HG03520 (cell line): ENCODE results near the gene BRWD1.
"Not testable (repeated sequence)": the region's sequence is repeated elsewhere in the genome, so short reads cannot be mapped to it uniquely, and the experiment has no call there.

Experiments used
- ATAC-seq: cut with Tn5 transposase; IDR thresholded peaks from one replicate; pipeline ENCODE4 v1.9.1; 2021; ENCODE audit warnings: mild to moderate bottlenecking, moderate library complexity; ENCODE audit not compliant: unreplicated experiment

The BRWD1 gene

GRCh38 chr21:39288987-39289386 is 24.4 kb downstream of the BRWD1 start:
- no peak for ATAC-seq

DNA sequence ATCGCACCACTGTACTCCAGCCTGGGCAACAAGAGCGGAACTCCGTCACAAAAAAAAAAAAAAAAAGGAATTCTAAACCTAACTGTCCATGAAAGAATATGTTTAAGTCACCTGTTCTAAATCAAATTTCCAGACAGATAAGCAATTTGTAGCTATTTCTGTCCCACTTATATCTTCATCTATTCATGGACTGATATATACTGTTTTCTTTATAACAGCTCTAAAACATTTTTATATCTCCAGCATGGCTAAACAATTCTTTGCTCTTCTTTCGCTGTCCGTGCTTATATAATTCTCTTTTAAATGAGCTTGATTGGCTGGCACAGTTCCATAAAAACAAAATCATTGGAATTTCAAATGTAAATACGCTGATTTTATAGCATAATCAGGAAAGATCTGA is 30.5 kb downstream of the BRWD1 start:
- no peak for ATAC-seq

DNA sequence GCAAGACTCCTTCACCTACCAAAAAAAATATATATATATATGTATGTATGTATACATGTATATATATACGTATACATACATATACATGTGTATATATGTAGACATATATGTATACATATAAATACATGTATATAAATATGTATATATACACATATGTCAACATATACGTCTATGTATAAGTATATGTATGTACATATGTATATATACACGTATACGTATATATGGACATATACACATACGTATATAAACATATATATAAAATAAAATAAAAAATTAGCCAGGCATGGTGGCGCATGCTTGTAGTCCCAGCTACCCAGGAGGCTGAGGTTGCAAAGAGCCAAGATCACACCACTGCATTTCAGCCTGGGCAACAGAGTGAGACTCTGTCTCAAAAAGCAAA is 31.6 kb downstream of the BRWD1 start:
- ATAC-seq = no peak

DNA sequence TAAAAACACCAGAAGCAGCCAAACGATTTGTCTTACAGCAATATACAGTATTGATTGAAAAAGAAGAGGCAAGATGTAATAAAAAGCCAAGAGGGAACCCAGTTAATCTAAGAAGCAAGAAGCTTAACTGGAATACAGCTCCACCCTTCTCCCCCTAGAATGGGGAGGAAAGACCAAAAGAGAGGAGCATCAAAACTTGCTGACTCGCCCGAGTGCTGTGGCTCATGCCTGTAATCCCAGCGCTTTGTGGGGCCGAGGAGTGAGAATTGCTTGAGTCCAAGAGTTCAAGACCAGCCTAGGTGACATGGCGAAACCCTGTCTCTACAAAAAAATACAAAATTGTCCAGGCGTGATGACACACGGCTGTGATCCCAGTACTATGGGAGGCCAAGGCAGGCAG is 32.2 kb downstream of the BRWD1 start:
- ATAC-seq = no peak

- ATAC-seq = no peak
Measured at GRCh38 chr21:39269620-39270019, 43.8 kb downstream of the BRWD1 start.

- no peak for ATAC-seq
Measured at GRCh38 chr21:39265603-39266002, 47.8 kb downstream of the BRWD1 start.

DNA sequence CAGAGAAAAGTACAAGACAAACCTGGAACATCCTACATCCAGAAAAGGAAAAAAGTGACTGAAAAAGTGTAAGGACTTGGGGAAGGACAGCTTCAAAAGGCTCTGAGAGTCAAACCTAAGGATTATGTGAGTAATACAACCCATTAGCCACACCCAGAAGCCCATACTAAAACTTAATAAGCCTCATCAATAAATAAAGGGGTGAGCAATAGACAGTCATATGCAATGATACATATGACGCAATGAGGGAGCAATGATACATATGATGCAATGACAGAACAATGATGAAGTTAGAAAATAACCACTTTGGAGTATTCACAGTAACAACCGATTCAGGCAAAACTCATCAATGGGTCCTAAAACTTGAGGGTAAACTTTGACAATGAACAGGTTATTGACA is 50.1 kb downstream of the BRWD1 start:
- ATAC-seq = no peak

GRCh38 chr21:39258207-39258606 is 55.2 kb downstream of the BRWD1 start:
- no peak for ATAC-seq

DNA sequence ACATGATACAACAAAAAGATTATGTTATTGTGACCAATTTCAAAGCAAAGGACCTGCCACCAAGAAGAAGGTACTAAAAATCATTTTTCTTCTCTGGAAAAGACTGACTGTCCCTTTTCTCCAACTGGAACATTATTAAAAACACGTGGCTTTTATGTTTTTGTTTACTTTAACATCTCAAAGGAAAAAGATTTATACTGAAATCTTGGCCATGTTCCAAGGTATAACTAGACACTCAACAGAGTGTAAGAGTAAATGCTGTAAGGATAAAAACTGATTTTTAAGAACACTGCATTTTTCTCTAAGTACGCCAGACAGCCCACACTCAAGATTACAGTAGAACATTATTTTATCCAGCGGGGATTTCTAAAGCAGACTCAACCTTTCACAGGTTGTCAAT is 62.1 kb downstream of the BRWD1 start:
- ATAC-seq = no peak

DNA sequence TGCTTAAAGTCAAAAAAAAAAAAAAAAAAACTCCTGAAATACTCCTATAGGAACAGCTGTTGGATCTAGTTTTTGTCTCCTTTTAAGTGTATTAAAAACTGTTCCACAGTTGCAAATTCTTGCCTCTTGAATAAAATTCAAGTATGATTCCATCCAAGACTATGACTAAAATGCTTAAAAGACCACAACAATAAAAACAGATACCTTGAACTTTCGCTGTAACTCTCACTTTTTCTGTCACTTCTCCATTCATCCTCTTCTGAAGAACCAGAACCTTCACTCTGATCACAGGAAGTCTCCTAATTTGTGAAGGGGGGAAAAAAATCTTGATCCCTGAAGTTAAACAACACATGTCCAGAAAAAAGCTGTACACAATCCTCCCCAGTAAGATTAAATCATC is 75.2 kb downstream of the BRWD1 start:
- no peak for ATAC-seq

DNA sequence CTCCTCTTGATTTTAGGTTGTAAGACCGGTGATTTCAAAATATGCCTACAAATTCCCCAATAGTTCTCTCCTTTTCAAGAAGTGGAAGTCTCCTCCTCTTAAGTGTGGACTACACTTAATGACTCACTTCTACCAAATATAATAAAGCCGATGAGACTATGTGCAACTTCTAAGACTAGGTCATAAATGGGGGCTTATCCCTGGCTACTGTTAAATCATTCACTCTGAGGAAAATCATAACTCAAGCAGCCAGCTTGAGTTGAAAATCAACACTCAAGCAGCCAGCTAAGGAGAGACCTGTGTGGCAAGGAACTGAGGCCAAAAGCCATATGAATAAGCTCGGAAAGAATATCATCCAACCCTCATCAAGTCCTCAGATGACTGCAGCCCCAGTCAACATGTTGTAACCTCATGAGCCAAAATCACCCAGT is 80.6 kb downstream of the BRWD1 start:
- ATAC-seq = no peak

DNA sequence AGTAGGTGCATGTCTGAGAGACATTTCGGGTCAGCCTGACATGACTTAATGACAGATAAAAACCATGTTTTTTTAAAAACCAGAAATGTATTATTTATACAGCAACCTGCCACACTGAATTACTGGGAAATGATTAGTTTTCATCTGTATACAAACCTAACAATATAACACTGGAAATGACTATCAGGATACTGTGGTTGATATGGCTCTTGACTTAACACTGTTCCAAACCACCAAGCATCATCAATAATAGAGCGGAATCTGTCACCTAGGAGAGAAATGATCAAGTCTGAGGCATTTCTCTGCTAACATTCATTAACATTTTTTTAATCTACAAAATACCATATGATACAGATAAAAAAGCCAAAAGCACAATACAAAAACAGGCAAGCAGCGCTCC is 88.5 kb downstream of the BRWD1 start:
- no peak for ATAC-seq

- no peak for ATAC-seq
Measured at GRCh38 chr21:39221997-39222486, 91.4 kb downstream of the BRWD1 start.

DNA sequence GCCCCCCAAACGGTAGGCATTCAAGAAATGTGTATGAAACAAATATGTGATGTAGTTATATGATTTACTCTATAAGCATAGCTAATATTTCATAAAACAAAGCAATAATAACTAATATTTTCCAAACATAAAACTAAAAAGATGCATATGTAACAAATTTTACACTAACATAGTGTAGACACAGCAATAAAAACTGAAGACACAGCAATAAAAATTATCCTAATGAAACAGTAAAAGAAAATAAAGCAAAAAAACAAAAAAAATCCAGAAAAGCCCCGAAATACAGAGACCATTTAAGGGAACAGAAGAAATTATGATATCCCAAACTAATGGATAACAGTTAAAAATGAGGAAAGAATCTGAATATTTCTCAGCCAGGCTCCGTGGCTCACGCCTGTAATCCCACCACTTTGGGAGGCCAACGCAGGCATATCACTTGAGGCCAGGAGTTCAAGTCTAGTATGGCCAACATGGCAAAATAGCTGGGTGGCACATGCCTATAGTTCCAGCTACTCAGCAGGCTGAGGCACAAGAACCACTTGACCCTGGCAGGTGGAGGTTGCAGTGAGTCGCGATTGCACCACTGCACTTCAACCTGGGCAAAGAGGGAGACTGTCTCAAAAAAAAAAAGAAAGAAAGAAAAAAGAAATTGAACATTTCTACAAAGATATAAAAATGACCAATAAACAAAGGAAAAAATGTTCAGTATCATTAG is 92.0 kb downstream of the BRWD1 start:
- ATAC-seq = no peak

GRCh38 chr21:39220875-39221274 is 92.6 kb downstream of the BRWD1 start:
- not testable (repeated sequence) for ATAC-seq

GRCh38 chr21:39220150-39220549 is 93.3 kb downstream of the BRWD1 start:
- no peak for ATAC-seq

- no peak for ATAC-seq
Measured at GRCh38 chr21:39218082-39218409, 95.4 kb downstream of the BRWD1 start.

GRCh38 chr21:39217356-39218081 is 95.9 kb downstream of the BRWD1 start:
- ATAC-seq = no peak

- ATAC-seq = no peak
Measured at GRCh38 chr21:39216290-39216689, 97.1 kb downstream of the BRWD1 start.

GRCh38 chr21:39215078-39215477 is 98.4 kb downstream of the BRWD1 start:
- no peak for ATAC-seq

DNA sequence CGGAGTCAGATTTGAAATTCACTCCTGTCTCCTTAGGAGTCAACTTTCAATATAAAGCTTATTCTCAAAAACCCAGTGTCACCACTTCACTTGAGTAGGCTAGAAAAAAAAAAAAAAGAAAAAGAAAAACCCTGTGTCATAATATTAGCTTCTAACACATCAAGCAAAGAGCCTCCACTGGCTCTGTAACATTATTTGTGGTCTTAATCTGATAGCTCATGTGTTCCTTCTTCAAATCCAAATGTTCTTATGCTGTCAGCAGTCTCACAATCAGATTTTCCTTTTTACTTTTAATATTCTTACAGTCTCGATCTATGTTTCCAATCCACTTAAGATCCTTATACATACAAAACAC is 104.1 kb downstream of the BRWD1 start:
- ATAC-seq = no peak

GRCh38 chr21:39208624-39209333 is 104.7 kb downstream of the BRWD1 start:
- no peak for ATAC-seq
